ENCODE results near the gene NCOA3.

The NCOA3 gene

GRCh38 chr20:47583551-47583950 lies 81.9 kb downstream of the NCOA3 start:
- no peak for TF ChIP-seq ZC3H10 (CRISPR knock-in tag; IDR thresholded peaks at IDR 0.05)
- TF ChIP-seq POU6F1 (CRISPR knock-in tag; IDR thresholded peaks at IDR 0.05; ENCODE audit: borderline replicate concordance, low read depth), result no peak
- no peak for TF ChIP-seq ESRRG (CRISPR knock-in tag; IDR thresholded peaks at IDR 0.05)
- no peak for TF ChIP-seq TCF4 (CRISPR knock-in tag; IDR thresholded peaks at IDR 0.05; ENCODE audit: borderline replicate concordance)
- no peak for ATAC-seq

- ATAC-seq, result no peak
- no peak for TF ChIP-seq GLIS3 (CRISPR knock-in tag; IDR thresholded peaks at IDR 0.05)
- TF ChIP-seq CREB5 (CRISPR knock-in tag; IDR thresholded peaks at IDR 0.05; ENCODE audit: low read depth), result no peak
These were observed 83.5 kb downstream of the NCOA3 start for GRCh38 chr20:47585087-47585747.

GRCh38 chr20:47586649-47587294 lies 85.1 kb downstream of the NCOA3 start:
- no peak for TF ChIP-seq ZNF8 (CRISPR knock-in tag; IDR thresholded peaks at IDR 0.05)
- TF ChIP-seq ZC3H10 (CRISPR knock-in tag; IDR thresholded peaks at IDR 0.05), result peak; percentile 66; the same call in 1 of the 2 replicates
- TF ChIP-seq BACH2 (CRISPR knock-in tag; IDR thresholded peaks at IDR 0.05; ENCODE audit: borderline replicate concordance), result no peak
- TF ChIP-seq ISL1 (CRISPR knock-in tag; IDR thresholded peaks at IDR 0.05), result 0 out of 2 replicates have a peak, but pooled peaks have one; percentile 20
- TF ChIP-seq CREB5 (CRISPR knock-in tag; IDR thresholded peaks at IDR 0.05; ENCODE audit: low read depth), result no peak
- TF ChIP-seq ZFP3 (CRISPR knock-in tag; IDR thresholded peaks at IDR 0.05), result no peak
- TF ChIP-seq TCF4 (CRISPR knock-in tag; IDR thresholded peaks at IDR 0.05; ENCODE audit: borderline replicate concordance), result no peak
- no peak for TF ChIP-seq ARNTL (CRISPR knock-in tag; IDR thresholded peaks at IDR 0.05; ENCODE audit: borderline replicate concordance, low read depth)
- TF ChIP-seq RARB (CRISPR knock-in tag; IDR thresholded peaks at IDR 0.05), result no peak
- TF ChIP-seq TOX (CRISPR knock-in tag; IDR thresholded peaks at IDR 0.05; ENCODE audit: borderline replicate concordance), result no peak
- TF ChIP-seq GLIS3 (CRISPR knock-in tag; IDR thresholded peaks at IDR 0.05), result no peak
- no peak for TF ChIP-seq ZNF565 (CRISPR knock-in tag; conservative IDR thresholded peaks at IDR 0.05; ENCODE audit: low read depth)
- peak; percentile 94 for ATAC-seq

GRCh38 chr20:47588158-47588557 lies 86.5 kb downstream of the NCOA3 start:
- no peak for TF ChIP-seq PPARA (CRISPR knock-in tag; IDR thresholded peaks at IDR 0.05; ENCODE audit: borderline replicate concordance)
- TF ChIP-seq CREB5 (CRISPR knock-in tag; IDR thresholded peaks at IDR 0.05; ENCODE audit: low read depth), result no peak
- no peak for TF ChIP-seq ISL1 (CRISPR knock-in tag; IDR thresholded peaks at IDR 0.05)
- no peak for TF ChIP-seq ESRRG (CRISPR knock-in tag; IDR thresholded peaks at IDR 0.05)
- TF ChIP-seq CSDC2 (CRISPR knock-in tag; IDR thresholded peaks at IDR 0.05), result no peak
- TF ChIP-seq ZFP3 (CRISPR knock-in tag; IDR thresholded peaks at IDR 0.05), result no peak
- TF ChIP-seq ZNF8 (CRISPR knock-in tag; IDR thresholded peaks at IDR 0.05), result no peak
- TF ChIP-seq TOX (CRISPR knock-in tag; IDR thresholded peaks at IDR 0.05; ENCODE audit: borderline replicate concordance), result no peak
- no peak for TF ChIP-seq ZNF565 (CRISPR knock-in tag; conservative IDR thresholded peaks at IDR 0.05; ENCODE audit: low read depth)
- no peak for TF ChIP-seq ARNTL (CRISPR knock-in tag; IDR thresholded peaks at IDR 0.05; ENCODE audit: borderline replicate concordance, low read depth)
- TF ChIP-seq PATZ1 (CRISPR knock-in tag; IDR thresholded peaks at IDR 0.05; ENCODE audit: borderline replicate concordance), result no peak
- TF ChIP-seq GLIS3 (CRISPR knock-in tag; IDR thresholded peaks at IDR 0.05), result no peak
- no peak for TF ChIP-seq ZFP30 (CRISPR knock-in tag; IDR thresholded peaks at IDR 0.05)
- TF ChIP-seq SNAI2 (CRISPR knock-in tag; IDR thresholded peaks at IDR 0.05), result no peak
- ATAC-seq, result no peak
